K562 (cell line): Measurements from ENCODE around the gene SCAMP2. TPM values are rescaled to one million over a fixed set of nuclear protein-coding genes. Genes with fewer than 3 reads are reported as not detected.

Experiments
- ATAC-seq: fragments of 200-7000 bp; cut with Tn5 transposase; 3 replicates; pipeline ENCODE4 v1.9.1; 2020; ENCODE audit warnings: moderate library complexity
- BruUV-seq: library from RNA; stranded (reverse); fragments of 400-500 nt; replicated peaks from 2 replicates; lab custom pipeline; 2021; lab: Mats Ljungman, UMichigan
- CTCF ChIA-PET: fragments of 300-600 bp; formaldehyde crosslinking; extraction: SDS; loops from one replicate; lab custom pipeline; 2021; ENCODE audit warnings: low intra/inter-chr PET ratio; lab: Yijun Ruan, JAX
- POLR2A ChIA-PET: fragments of 300-600, 350-650 bp; sonication (Branson Sonifier 250); formaldehyde crosslinking; extraction: SDS; loops from one replicate; lab custom pipeline; 2021; ENCODE audit warnings: antibody characterized with exemption, inconsistent platforms; lab: Yijun Ruan, JAX
- DNase-seq, 4 experiments: peaks; one replicate each; pipeline versions ENCODE4 v3.0.0 to v3.0.0-alpha.2; 2011 to 2018; ENCODE audit warnings: low spot score in 3 of 4, mixed read lengths in 3 of 4; ENCODE audit errors: extremely low read depth in 1 of 4
- FAIRE-seq: peaks from 2 replicates; lab custom pipeline; 2011; peaks lifted over from hg19 to GRCh38; lab: Jason Lieb, UNC
- H2AFZ ChIP-seq: 2 replicates; pipeline ENCODE4 v1.6.0; 2011; ENCODE audit warnings: low read depth, low read length, control low read depth, inconsistent platforms
- H3K27ac ChIP-seq: fragments of 200-600 bp; 3 replicates; pipeline ENCODE4 v1.8.0; 2011; ENCODE audit warnings: low read depth, mild to moderate bottlenecking, control low read depth, inconsistent platforms, low read length, moderate library complexity, mixed read lengths; ENCODE audit errors: extremely low read depth
- H3K27me3 ChIP-seq, 2 experiments: fragments of 300-600 bp in 1 of 2; 2 replicates in 1 of 2; 3 replicates in 1 of 2; pipeline versions ENCODE4 v1.6.0 to v1.8.0; 2011; ENCODE audit warnings: inconsistent platforms in 2 of 2, low read length in 2 of 2, mild to moderate bottlenecking in 1 of 2, mixed read lengths in 1 of 2, moderate library complexity in 1 of 2; ENCODE audit not compliant: control insufficient read depth in 2 of 2, insufficient read depth in 2 of 2
- H3K36me3 ChIP-seq: fragments of 300-600 bp; 3 replicates; pipeline ENCODE4 v1.8.0; 2011; ENCODE audit warnings: mild to moderate bottlenecking, low read length, inconsistent platforms; ENCODE audit not compliant: control insufficient read depth, insufficient read depth
- H3K4me1 ChIP-seq, 2 experiments: fragments of 200-600 bp in 1 of 2; replicated peaks in 1 of 2; 2 replicates in 1 of 2; 3 replicates in 1 of 2; pipeline versions ENCODE4 v1.5.1 to v1.8.0; 2011; ENCODE audit warnings: inconsistent platforms in 2 of 2, low read length in 2 of 2, mild to moderate bottlenecking in 1 of 2, mixed read lengths in 1 of 2, moderate library complexity in 1 of 2; ENCODE audit not compliant: control insufficient read depth in 2 of 2, insufficient read depth in 2 of 2
- H3K4me2 ChIP-seq: 2 replicates; pipeline ENCODE4 v1.6.1; 2011; ENCODE audit warnings: low read length, control low read depth, inconsistent platforms, mixed read lengths; ENCODE audit not compliant: insufficient read depth
- H3K4me3 ChIP-seq: fragments of 200-600 bp; sonication (generic), shearing (Covaris generic); 2 replicates; pipeline ENCODE4 v1.5.1; 2016; ENCODE audit warnings: control low read depth, inconsistent platforms
- H3K79me2 ChIP-seq: fragments of 200-600 bp; 3 replicates; pipeline ENCODE4 v1.8.0; 2011; ENCODE audit warnings: low read length, inconsistent platforms; ENCODE audit not compliant: control insufficient read depth, insufficient read depth
- H3K9ac ChIP-seq, 2 experiments: 2 replicates each; pipeline versions ENCODE4 v1.6.0 to v1.6.1; 2011; ENCODE audit warnings: low read depth in 2 of 2, low read length in 2 of 2, control low read depth in 1 of 2, inconsistent platforms in 1 of 2, mild to moderate bottlenecking in 1 of 2, mixed read lengths in 1 of 2; ENCODE audit not compliant: insufficient read depth in 1 of 2
- H3K9me1 ChIP-seq: one replicate; pipeline ENCODE4 v1.6.0; 2011; ENCODE audit warnings: inconsistent platforms, mild to moderate bottlenecking, low read length, moderate library complexity; ENCODE audit not compliant: control insufficient read depth, insufficient read depth
- H3K9me3 ChIP-seq: replicated peaks from 2 replicates; pipeline ENCODE4 v1.5.1; 2011; ENCODE audit warnings: low read depth, low read length, inconsistent platforms; ENCODE audit not compliant: control insufficient read depth, insufficient read depth
- H4K20me1 ChIP-seq: replicated peaks from 2 replicates; pipeline ENCODE4 v1.6.1; 2011; ENCODE audit warnings: low read length, inconsistent platforms, mixed read lengths; ENCODE audit not compliant: control insufficient read depth, insufficient read depth
- CTBP1 ChIP-seq: fragments of 450-650 bp; IDR thresholded peaks from 2 replicates; pipeline ENCODE4 v1.6.1; 2016; ENCODE audit warnings: borderline replicate concordance
- EGR1 ChIP-seq: fragments of 450-650 bp; conservative IDR thresholded peaks from 2 replicates; pipeline ENCODE4 v1.6.1; 2017; ENCODE audit warnings: mild to moderate bottlenecking
- FOXK1 ChIP-seq: sonication (generic); formaldehyde crosslinking; IDR thresholded peaks from 2 replicates; pipeline ENCODE4 v1.8.0; 2022; ENCODE audit warnings: missing genetic modification reagents, mild to moderate bottlenecking, borderline replicate concordance
- NELFE ChIP-seq: IDR thresholded peaks from 2 replicates; pipeline ENCODE4 v1.6.1; 2011; ENCODE audit warnings: mild to moderate bottlenecking; ENCODE audit not compliant: insufficient read depth, insufficient read length
- RFX7 ChIP-seq: fragments of 250-450 bp; sonication (Bioruptor Pico); IDR thresholded peaks from 2 replicates; pipeline ENCODE4 v1.5.1; 2021; ENCODE audit warnings: mild to moderate bottlenecking
- ZNF197 ChIP-seq: fragments of 200-800 bp; sonication (Bioruptor generic); IDR thresholded peaks from 2 replicates; pipeline ENCODE4 v1.6.1; 2016; ENCODE audit warnings: low read depth, missing genetic modification characterization, missing compliant biosample characterization
- ZNF217 ChIP-seq: sonication (generic); formaldehyde crosslinking; IDR thresholded peaks from 2 replicates; pipeline ENCODE4 v1.8.0; 2022; ENCODE audit warnings: mild to moderate bottlenecking, missing genetic modification reagents
- ZNF444 ChIP-seq: fragments of 250-450 bp; sonication (Bioruptor Pico); IDR thresholded peaks from 2 replicates; pipeline ENCODE4 v1.4.0; 2020; ENCODE audit warnings: mild to moderate bottlenecking, moderate library complexity
- WGBS: fragments of 100-300 bp; shearing (Covaris generic); methylation state at CpG from one replicate; pipeline ENCODE4 v1.1.6; 2016; ENCODE audit warnings: low coverage, mixed read lengths; ENCODE audit not compliant: insufficient coverage; ENCODE audit errors: missing lambda C conversion rate; 5-methylcytosine and 5-hydroxymethylcytosine counted together
- in situ Hi-C: fragments of 300-500 bp; cut with MboI; formaldehyde crosslinking; loops from 4 replicates; pipeline ENCODE4 v1.15.0; 2018; ENCODE audit warnings: inconsistent platforms, mixed read lengths
- intact Hi-C: fragments of 100-400 bp; cut with micrococcal nuclease; formaldehyde crosslinking; loops from 2 replicates; pipeline ENCODE4 v1.14.2; 2022
- polyA plus RNA-seq, 8 experiments: library from polyadenylated mRNA; depleted of rRNA in 4 of 8; stranded (reverse) in 5 of 8; unstranded in 3 of 8; fragments of >200 nt; fragmentation: Nextera tagmentation in 2 of 8; fragmentation: Illumina TruSeq in 1 of 8; extraction: Ambion mirVana in 2 of 8; extraction: Trizol in 1 of 8; gene quantifications; 2 replicates each; pipeline versions ENCODE4 v1.2.1 to v1.2.3, GENCODE V29; 2011 to 2014; ENCODE audit warnings: inconsistent platforms in 1 of 8, missing spikeins in 1 of 8
- total RNA-seq, 7 experiments: library from RNA; depleted of rRNA in 6 of 7; stranded (reverse); fragments of >200 nt in 6 of 7; fragmentation: Illumina TruSeq in 2 of 7; extraction: Trizol in 2 of 7; gene quantifications; 2 replicates each; pipeline versions ENCODE4 v1.2.1 to v1.2.3, GENCODE V29; 2011 to 2021; ENCODE audit warnings: low replicate concordance in 1 of 7
- TF ChIP-seq, protein P1 (sequence below), 3 experiments: fragments of 200-800 bp in 1 of 3; sonication (Bioruptor generic) in 1 of 3; sonication (generic) in 1 of 3; formaldehyde crosslinking in 1 of 3; IDR thresholded peaks; 2 replicates each; pipeline versions ENCODE4 v1.6.1 to v1.8.0; 2016 to 2022; ENCODE audit warnings: mild to moderate bottlenecking in 2 of 3, missing compliant biosample characterization in 2 of 3, missing genetic modification characterization in 2 of 3, missing genetic modification reagents in 1 of 3

SCAMP2 gene
- total and polyA plus RNA-seq, 9 of the 15 experiments (the other 6 are each of a cell fraction or from before 2014, with no cell fraction given): 5.9 to 61.1 (median 20.1) TPM

DNA sequence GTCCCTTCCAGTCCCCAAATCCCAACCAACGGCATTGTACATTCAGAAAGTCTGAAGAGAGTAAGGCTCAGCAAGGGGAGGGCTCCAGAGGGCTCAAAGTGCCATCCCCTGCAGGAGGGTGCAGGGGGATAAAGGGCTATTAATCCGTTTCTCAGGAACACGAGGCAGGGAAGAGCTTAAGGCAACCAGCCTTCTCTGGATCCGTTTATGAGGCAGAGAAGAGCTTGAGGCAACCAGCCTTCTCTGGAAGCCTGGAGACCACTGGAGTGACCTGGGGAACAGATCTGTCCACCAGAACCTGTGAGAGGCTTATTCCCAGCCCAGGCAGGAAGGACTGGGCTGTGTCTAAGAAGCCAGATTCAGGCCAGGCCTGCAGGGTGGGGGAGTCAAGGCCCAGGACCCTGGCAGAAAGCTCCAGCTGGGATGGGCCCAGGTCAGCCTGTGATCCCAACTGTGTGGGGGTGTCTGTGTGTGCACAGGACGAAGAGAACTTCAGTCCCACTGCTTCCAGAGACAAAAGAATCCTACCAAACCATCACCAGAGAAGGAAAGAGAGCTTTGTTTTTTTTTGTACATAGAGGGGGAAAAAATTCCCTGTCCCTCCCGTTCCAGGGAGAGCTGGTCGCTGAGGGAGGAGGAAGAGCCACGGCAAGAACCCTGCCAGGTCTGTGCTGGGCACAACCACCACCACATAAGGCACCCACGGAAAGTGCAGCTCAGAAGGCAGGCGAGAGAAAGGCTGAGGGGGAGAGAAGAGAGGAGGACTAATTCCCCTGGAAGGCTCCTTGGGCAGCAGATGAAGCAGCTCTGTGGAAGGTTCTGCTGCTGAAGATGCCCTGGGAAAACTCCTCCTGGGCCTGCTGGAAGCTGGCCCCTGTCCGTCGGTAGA, 28.6 kb downstream of the SCAMP2 start:
- H3K9me1 ChIP-seq: peaks cover 11% of the 10 kb centered on the region
- DNase-seq: no peak
- H3K79me2 ChIP-seq: peaks cover 14% of the 10 kb centered on the region; the same call in 2 of the 3 replicates
- H3K27me3 ChIP-seq: no peaks in the 10 kb centered on the region
- FAIRE-seq: no peak
- no peak for ATAC-seq
- H3K27ac ChIP-seq: peak overlapping the region; percentile 34; the same call in 2 of the 3 replicates
- intact Hi-C loops: loop anchor here (5.0 kb wide), 3 partner anchors 48 to 143 kb away; partner anchors contain the start of gene MPI
- no peak for TF ChIP-seq ZNF197
- TF ChIP-seq, all 486 proteins: peak for 0
- Histone ChIP-seq H3K36me3 (peaks cover 54% of the 10 kb centered on the region; the same call in 2 of the 3 replicates), H3K4me1 (peaks cover 19 to 47% of the 10 kb centered on the region in 2 experiments; a peak in 4 of 5 replicates), H3K4me2 (no peak overlapping the region), H3K9ac (peak overlapping the region in 1 of 2 experiments; percentile 94; a peak in 2 of 4 replicates), H4K20me1 (peaks cover 4% of the 10 kb centered on the region; the same call in 1 of the 2 replicates), H3K4me3 (no peak overlapping the region), H3K9me3 (no peaks in the 10 kb centered on the region), H2AFZ (no peak overlapping the region)
- BruUV-seq: no TSS peak
- POLR2A ChIA-PET: interaction anchor here (1.1 to 1.9 kb wide), 4 partner anchors 12 to 110 kb away, joined by 3 to 4 read pairs (median 4); no protein-coding TSS in a partner anchor
- 80% methylated on average over 9 of the region's 12 CpGs for WGBS
- in situ Hi-C loops: no loop called here
- CTCF ChIA-PET: interaction anchor here (1.7 kb wide), 1 partner anchor 57 kb away, joined by 4 read pairs; no protein-coding TSS in a partner anchor

DNA sequence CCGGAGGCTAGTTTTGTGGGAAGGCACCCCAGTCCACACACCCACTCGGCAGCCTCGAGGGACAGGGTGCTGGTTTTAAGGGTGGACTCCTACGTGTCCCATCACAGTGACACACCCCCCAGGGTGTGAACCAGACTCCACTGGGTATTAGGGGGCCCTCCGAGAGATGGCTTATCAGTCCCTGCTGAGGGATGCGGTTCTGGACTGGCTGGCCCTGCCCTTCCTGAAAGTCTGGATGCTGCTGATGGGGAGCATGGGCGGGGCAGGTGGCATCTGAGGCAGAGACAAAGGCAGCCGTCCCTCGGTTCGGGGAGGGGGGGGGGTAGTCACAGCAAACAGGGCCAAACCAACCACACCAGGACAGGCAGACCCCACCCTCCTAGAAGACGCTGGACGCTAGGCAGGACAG, 29.3 kb downstream of the SCAMP2 start:
- Histone ChIP-seq H3K36me3 (peaks cover 56% of the 10 kb centered on the region; the same call in 2 of the 3 replicates), H2AFZ (peak overlapping the region; percentile 89; the same call in 1 of the 2 replicates), H3K27me3 (no peaks in the 10 kb centered on the region), H3K79me2 (peaks cover 14% of the 10 kb centered on the region; the same call in 2 of the 3 replicates), H3K9ac (peak overlapping the region; percentile 82 to 94), H3K9me3 (no peaks in the 10 kb centered on the region), H3K4me1 (peaks cover 19 to 52% of the 10 kb centered on the region in 2 experiments; a peak in 4 of 5 replicates), H3K9me1 (peaks cover 11% of the 10 kb centered on the region), H4K20me1 (peaks cover 4% of the 10 kb centered on the region; the same call in 1 of the 2 replicates), H3K4me3 (no peak overlapping the region), H3K27ac (peak overlapping the region; percentile 65), H3K4me2 (peak overlapping the region; percentile 99)
- 50% methylated on average over 8 of the region's 12 CpGs for WGBS
- CTCF ChIA-PET: interaction anchor here (1.7 kb wide), 1 partner anchor 58 kb away, joined by 4 read pairs; no protein-coding TSS in a partner anchor
- DNase-seq (peak; percentile 39 to 78 (median 62)), FAIRE-seq (peak; percentile 19), ATAC-seq (no peak)
- in situ Hi-C loops (no loop called here), intact Hi-C loops (loop anchor here (5.0 kb wide), 3 partner anchors 48 to 143 kb away; partner anchors contain the start of gene MPI)
- POLR2A ChIA-PET: interaction anchor here (0.9 to 1.9 kb wide), 4 partner anchors 12 to 111 kb away, joined by 3 to 4 read pairs (median 4); no protein-coding TSS in a partner anchor
- BruUV-seq: no TSS peak
- no peak for TF ChIP-seq EGR1
- TF ChIP-seq FOXK1 (CRISPR knock-in tag): no peak
- TF ChIP-seq ZNF217 (CRISPR knock-in tag): no peak
- TF ChIP-seq NELFE: no peak
- TF ChIP-seq RFX7 (CRISPR knock-in tag): no peak
- TF ChIP-seq, protein P1, sequence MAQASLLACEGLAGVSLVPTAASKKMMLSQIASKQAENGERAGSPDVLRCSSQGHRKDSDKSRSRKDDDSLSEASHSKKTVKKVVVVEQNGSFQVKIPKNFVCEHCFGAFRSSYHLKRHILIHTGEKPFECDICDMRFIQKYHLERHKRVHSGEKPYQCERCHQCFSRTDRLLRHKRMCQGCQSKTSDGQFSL (CRISPR knock-in tag; IDR thresholded peaks at IDR 0.05): peak; percentile 69; the same call in 1 of the 2 replicates
- TF ChIP-seq, protein P1 (tag; IDR thresholded peaks at IDR 0.05): no peak
- TF ChIP-seq ZNF444 (CRISPR knock-in tag): no peak
- TF ChIP-seq CTBP1: peak; percentile 24; the same call in 1 of the 2 replicates
